ENCODE measurements around the gene SIGMAR1.

Gene SIGMAR1

DNA sequence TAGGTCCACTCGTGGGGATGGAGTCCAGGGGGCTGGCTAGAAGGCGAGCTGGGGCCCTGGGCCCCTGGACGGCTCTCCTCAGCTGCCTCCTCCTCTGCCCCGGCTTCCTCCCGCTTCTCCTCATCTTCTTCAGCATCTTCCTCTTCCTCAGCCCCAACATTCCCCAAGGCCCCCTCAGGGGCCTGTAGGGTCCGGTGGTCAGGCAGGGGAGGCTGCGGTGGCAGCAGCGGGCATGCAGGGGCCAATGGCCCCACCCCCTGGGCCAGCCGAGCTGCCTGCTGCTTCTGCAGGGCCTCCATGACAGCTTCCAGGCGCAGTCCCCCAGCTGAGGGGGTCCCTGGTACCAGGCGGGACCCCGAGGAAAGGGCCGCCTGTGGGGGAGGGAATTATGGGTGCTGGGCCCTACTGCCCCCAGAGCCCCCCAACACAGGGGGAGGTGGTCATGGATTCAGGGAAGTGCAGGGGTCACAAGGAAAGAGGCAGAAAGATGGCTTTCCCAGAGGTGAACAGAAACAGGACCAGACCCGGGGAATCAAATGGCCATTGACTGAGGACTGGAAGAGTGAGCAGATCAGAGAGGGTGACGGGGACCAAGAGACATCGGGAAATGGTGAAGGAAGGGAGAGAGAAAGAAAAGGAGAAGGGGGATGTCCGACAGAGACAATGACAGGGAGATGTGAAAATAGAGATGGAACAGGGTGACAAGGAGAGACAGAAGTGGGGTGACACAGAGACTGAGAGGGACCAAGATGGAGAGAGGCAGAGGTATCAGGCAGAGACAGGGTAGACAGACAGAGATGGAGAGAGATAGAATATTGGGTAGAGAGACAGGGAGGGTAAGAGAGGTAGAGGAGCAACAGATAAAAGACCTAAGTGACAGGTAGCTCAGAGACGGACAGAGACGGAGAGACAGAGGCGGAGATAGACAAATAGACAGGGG, 9.6 kb downstream of the SIGMAR1 start:
- DNase-seq (ENCODE audit: low spot score): no peak
- TF ChIP-seq, protein P1, sequence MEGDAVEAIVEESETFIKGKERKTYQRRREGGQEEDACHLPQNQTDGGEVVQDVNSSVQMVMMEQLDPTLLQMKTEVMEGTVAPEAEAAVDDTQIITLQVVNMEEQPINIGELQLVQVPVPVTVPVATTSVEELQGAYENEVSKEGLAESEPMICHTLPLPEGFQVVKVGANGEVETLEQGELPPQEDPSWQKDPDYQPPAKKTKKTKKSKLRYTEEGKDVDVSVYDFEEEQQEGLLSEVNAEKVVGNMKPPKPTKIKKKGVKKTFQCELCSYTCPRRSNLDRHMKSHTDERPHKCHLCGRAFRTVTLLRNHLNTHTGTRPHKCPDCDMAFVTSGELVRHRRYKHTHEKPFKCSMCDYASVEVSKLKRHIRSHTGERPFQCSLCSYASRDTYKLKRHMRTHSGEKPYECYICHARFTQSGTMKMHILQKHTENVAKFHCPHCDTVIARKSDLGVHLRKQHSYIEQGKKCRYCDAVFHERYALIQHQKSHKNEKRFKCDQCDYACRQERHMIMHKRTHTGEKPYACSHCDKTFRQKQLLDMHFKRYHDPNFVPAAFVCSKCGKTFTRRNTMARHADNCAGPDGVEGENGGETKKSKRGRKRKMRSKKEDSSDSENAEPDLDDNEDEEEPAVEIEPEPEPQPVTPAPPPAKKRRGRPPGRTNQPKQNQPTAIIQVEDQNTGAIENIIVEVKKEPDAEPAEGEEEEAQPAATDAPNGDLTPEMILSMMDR (IDR thresholded peaks at IDR 0.05; ENCODE audit: borderline replicate concordance, control extremely low read depth, extremely low read depth, insufficient read depth, missing control alignments): no peak
- in situ Hi-C loops (cut with MboI; ENCODE audit: low sequenced_read_pairs, unreplicated experiment): no loop called here

- TF ChIP-seq, protein P1 (IDR thresholded peaks at IDR 0.05; ENCODE audit: borderline replicate concordance, control extremely low read depth, extremely low read depth, insufficient read depth, missing control alignments): no peak
- no peak for DNase-seq (ENCODE audit: low spot score)
- in situ Hi-C loops (cut with MboI; ENCODE audit: low sequenced_read_pairs, unreplicated experiment): no loop called here
Observed at GRCh38 chr9:34625186-34625486, 12.5 kb downstream of the SIGMAR1 start.

DNA sequence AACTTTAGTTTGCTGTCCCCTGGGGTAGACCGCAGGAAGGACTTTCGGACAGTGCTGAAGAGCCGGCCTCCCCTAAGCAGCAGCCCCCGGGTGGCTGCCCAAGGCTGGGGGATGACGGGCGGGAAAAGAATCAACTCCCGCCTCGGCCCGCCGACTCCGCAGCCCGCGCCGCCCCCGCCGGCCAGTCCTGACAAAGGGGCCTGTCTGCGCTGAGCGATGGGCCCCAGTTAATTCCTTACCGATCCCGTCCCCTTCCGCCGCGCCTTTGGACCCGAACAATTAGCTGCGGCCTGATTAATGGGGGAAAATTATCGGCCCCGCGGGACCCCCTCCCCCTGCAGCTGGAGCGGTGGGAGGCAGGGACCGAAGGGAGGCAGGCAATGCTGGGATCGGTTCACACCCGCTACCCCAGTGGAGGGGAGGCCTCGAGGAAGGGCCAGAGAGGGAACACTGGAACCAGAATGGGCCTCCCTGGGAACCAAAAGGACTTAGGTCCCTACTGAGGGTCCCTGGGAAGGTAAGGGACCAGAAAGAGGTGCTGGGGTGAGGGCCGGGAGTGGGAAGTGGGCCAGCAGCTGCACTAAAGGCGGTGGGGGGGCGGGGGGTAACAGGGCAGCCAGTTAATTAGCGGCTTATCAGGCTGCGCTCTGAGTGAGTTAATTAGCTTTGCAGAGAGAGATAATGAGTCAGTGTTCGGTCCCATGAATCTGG, 13.0 kb downstream of the SIGMAR1 start:
- no peak for DNase-seq (ENCODE audit: low spot score)
- in situ Hi-C loops (cut with MboI; ENCODE audit: low sequenced_read_pairs, unreplicated experiment): no loop called here
- TF ChIP-seq, protein P1 (IDR thresholded peaks at IDR 0.05; ENCODE audit: borderline replicate concordance, control extremely low read depth, extremely low read depth, insufficient read depth, missing control alignments): no peak

DNA sequence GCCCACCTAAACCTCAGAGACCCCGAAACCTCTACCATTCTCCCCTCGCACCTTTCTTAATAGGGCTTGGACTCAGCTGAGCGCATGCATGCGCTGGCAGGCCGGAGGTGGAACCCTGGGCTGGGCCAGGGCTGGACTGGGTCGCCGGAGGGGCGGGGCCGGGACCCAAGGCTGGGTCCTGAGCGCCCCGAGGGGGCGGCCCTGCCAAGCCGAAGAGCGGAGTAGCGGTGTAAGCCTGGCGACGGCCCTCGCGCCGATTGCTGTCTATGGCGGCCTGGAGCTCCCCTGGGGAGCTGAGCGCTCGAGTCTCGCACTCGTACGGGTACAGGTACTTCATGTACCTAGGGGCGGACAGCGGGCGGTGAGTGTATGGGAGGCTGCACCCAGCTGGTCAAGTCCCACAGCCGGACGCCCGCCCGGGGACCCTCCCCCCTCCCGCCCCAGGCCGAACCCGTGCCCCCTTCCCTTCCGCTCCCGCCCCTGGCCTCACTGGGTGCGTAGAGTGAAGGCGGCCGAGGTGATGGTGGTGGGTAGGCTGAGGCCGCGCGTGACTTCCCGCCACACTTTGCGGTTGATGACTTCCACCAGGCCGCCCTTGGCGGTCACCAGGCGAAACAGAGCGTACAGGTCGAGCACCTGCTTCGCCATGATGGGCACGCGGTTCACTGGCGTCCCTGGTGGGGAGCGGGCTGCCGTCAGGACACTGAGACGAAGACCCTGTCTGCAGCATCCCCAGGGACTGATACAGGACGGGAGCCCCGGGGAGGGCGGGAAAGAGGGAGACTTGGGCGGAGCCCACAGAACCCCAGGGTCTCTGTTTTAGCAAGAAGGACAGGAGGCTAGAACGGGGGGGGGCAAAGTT, 14.0 kb downstream of the SIGMAR1 start:
- TF ChIP-seq, protein P1 (IDR thresholded peaks at IDR 0.05; ENCODE audit: borderline replicate concordance, control extremely low read depth, extremely low read depth, insufficient read depth, missing control alignments): no peak
- DNase-seq (ENCODE audit: low spot score): no peak
- in situ Hi-C loops (cut with MboI; ENCODE audit: low sequenced_read_pairs, unreplicated experiment): no loop called here

DNA sequence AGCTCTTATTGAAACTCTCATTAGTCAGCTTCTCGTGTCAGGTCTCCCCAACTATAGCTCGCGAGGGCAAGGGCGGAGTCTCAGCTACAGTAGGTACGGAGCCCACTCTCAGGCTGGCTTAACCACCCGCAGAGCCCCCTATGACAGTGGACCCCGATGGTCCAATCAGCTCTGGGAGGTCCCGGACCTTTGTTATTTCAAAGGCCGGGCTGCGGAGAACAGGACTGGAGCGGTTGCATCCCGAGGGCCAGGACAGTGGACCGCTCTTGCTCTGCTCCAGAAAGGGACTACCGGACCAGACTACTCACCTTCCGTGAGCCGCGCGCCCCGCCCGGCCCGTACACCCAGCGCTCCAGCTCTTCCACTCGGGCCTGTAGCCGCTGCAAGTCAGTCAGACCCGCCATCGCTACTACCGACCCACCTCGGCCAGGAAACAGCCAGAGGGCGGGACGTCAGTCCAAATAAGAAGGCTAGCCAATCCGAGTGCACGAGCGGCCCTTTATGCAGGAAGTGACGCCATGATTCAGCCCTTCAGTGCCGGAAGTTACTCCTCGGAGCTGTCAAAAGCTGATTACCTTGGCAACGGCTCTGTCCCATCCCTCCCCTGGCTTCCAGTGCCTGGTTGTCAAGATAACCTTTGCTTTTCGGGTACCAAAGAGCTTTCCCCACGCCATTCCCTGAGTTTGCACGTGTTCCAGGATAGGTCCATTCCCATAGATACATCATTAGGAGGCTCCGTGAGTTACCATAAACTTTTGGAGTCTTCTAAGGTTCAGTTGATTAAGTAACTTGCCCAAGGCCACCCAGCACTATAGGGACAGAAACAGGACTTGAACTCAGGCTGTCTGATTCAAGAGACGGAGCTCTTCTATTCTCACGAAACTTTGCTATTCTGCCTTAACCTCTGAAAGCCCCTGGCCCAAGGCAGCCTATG, 17.3 kb downstream of the SIGMAR1 start, which contains the start of gene DCTN3:
Gene DCTN3, minus strand, starts transcription at position 435 of the 934 bp plus-strand sequence. Its CDS starts 31 bp downstream, at position 404.
- in situ Hi-C loops (cut with MboI; ENCODE audit: low sequenced_read_pairs, unreplicated experiment): no loop called here
- TF ChIP-seq, protein P1 (IDR thresholded peaks at IDR 0.05; ENCODE audit: borderline replicate concordance, control extremely low read depth, extremely low read depth, insufficient read depth, missing control alignments): no peak
- peak; percentile 97 for DNase-seq (ENCODE audit: low spot score)
